ENCODE measurements around the gene PILRA.

- no peak for TF ChIP-seq ARID2 (CRISPR knock-in tag; IDR thresholded peaks at IDR 0.05; ENCODE audit: borderline replicate concordance)
- TF ChIP-seq ZNF567 (CRISPR knock-in tag; IDR thresholded peaks at IDR 0.05; ENCODE audit: borderline replicate concordance): no peak
- no peak for TF ChIP-seq KDM1A (CRISPR knock-in tag; IDR thresholded peaks at IDR 0.05)
- no peak for TF ChIP-seq SALL2 (CRISPR knock-in tag; IDR thresholded peaks at IDR 0.05)
- TF ChIP-seq ZNF564 (CRISPR knock-in tag; IDR thresholded peaks at IDR 0.05): no peak
Measured at GRCh38 chr7:100413346-100413745, 40.1 kb downstream of the PILRA start.

Measured in HepG2 (cell line).